GM21526 (cell line): ENCODE results near the gene RAD51B.
"Not testable (repeated sequence)": the region's sequence is repeated elsewhere in the genome, so short reads cannot be mapped to it uniquely, and the experiment has no call there.

Experiments
- ATAC-seq: cut with Tn5 transposase; IDR thresholded peaks from one replicate; pipeline ENCODE4 v1.9.1; 2021; ENCODE audit warnings: moderate library complexity; ENCODE audit not compliant: unreplicated experiment, low FRiP score

The RAD51B gene

GRCh38 chr14:67819563-67820421 lies at the start of gene RAD51B:
Gene RAD51B, plus strand, starts transcription at chr14:67819779.
- peak; percentile 50 for ATAC-seq

GRCh38 chr14:67773844-67774377 lies 45.7 kb upstream of the RAD51B start:
- ATAC-seq: no peak

- no peak for ATAC-seq
Observed at GRCh38 chr14:67776653-67777322, 42.8 kb upstream of the RAD51B start.

- ATAC-seq: no peak
Observed at GRCh38 chr14:67778792-67779191, 40.8 kb upstream of the RAD51B start.

- no peak for ATAC-seq
Observed at GRCh38 chr14:67782090-67782489, 37.5 kb upstream of the RAD51B start.

- no peak for ATAC-seq
Observed at GRCh38 chr14:67784244-67784823, 35.2 kb upstream of the RAD51B start.

- no peak for ATAC-seq
Observed at GRCh38 chr14:67785270-67786109, 34.1 kb upstream of the RAD51B start.

GRCh38 chr14:67787673-67788072 lies 31.9 kb upstream of the RAD51B start:
- no peak for ATAC-seq

GRCh38 chr14:67798731-67799130 lies 20.8 kb upstream of the RAD51B start:
- ATAC-seq: no peak

GRCh38 chr14:67800743-67801142 lies 18.8 kb upstream of the RAD51B start:
- ATAC-seq: no peak

GRCh38 chr14:67806246-67806645 lies 13.3 kb upstream of the RAD51B start:
- ATAC-seq: no peak

- ATAC-seq: no peak
Observed at GRCh38 chr14:67814821-67815220, 4.8 kb upstream of the RAD51B start.

GRCh38 chr14:67815573-67816225 lies 3.9 kb upstream of the RAD51B start:
- ATAC-seq: no peak

- peak; percentile 78 for ATAC-seq
Observed at GRCh38 chr14:67816326-67817002, 3.1 kb upstream of the RAD51B start, which contains the start of gene ZFYVE26. Gene ZFYVE26, minus strand, starts transcription at chr14:67816590. Its CDS starts 627 bp downstream, at chr14:67815963.

- no peak for ATAC-seq
Observed at GRCh38 chr14:67817750-67818438, 1.7 kb upstream of the RAD51B start.

GRCh38 chr14:67818476-67818875 lies 1.1 kb upstream of the RAD51B start:
- ATAC-seq: not testable (repeated sequence)

GRCh38 chr14:67820428-67820971 lies 921 bp downstream of the RAD51B start:
- no peak for ATAC-seq

GRCh38 chr14:67821121-67821520 lies 1.5 kb downstream of the RAD51B start:
- no peak for ATAC-seq
